ENCODE data around the gene SLC23A1. TPM values are rescaled to one million over a fixed set of nuclear protein-coding genes. Genes with fewer than 3 reads are reported as not detected.
A peak's percentile ranks its signal among the peaks of the same experiment; 100 is the strongest.

SLC23A1 gene
- total and polyA plus RNA-seq, 7 donors = 0.03 TPM; not detected in 6

GRCh38 chr5:139414581-139415130 lies 31.6 kb upstream of the SLC23A1 start:
- ATAC-seq = peak; percentile 69 to 82 (median 76)
- no peaks in the 10 kb centered on the region for H3K9me3 ChIP-seq
- no peak for TF ChIP-seq CTCF (IDR thresholded peaks at IDR 0.05)
- DNase-seq = peak; percentile 39 to 70
- peaks cover 0 to 9% of the 10 kb centered on the region in 2 donors for H3K36me3 ChIP-seq (ENCODE audit: insufficient read depth in 1 of 2, low read depth in 1 of 2)
- intact Hi-C loops (cut with DNase I) = loop anchor here in 1 of 2 donors (10.0 kb wide), 1 partner anchor 350 kb away; no protein-coding TSS in a partner anchor
- peaks cover 71% of the 10 kb centered on the region for H3K4me1 ChIP-seq
- 20 to 22% (median 22%) methylated on average over 9 of the region's 9 CpGs for WGBS, 3 donors
- no peaks in the 10 kb centered on the region for H3K27me3 ChIP-seq (ENCODE audit: insufficient read depth in 3 of 3, low read length in 2 of 3)
- H3K27ac ChIP-seq = peak overlapping the region; percentile 85
- H3K4me3 ChIP-seq = no peak overlapping the region

DNA sequence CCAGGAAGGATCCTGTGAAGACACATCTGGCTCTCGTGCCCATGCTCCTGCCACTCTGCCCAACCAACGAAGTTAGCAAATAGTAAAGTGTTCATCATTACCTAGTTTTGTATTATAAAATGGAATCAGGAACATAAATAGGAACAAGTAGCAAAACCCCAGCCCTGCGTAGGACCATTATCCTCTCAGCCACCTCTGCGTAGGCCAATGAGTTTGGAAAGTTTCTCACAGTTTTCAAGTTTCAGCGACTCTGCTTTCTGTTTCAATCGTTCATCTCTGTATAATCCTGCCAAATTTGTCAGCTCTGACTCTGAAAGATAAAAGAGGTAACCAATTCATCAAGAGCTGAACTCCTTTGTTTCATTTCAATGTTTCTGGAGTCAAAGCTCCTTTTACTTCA lies 30.9 kb upstream of the SLC23A1 start:
- Histone ChIP-seq H3K36me3 (ENCODE audit: insufficient read depth in 1 of 2, low read depth in 1 of 2) (peaks cover 0 to 9% of the 10 kb centered on the region in 2 donors), H3K27me3 (ENCODE audit: insufficient read depth in 3 of 3, low read length in 2 of 3) (no peaks in the 10 kb centered on the region), H3K27ac (peak overlapping the region; percentile 85), H3K4me3 (no peak overlapping the region), H3K4me1 (peaks cover 64% of the 10 kb centered on the region), H3K9me3 (no peaks in the 10 kb centered on the region)
- intact Hi-C loops (cut with DNase I) = loop anchor here in 1 of 2 donors (10.0 kb wide), 1 partner anchor 351 kb away; no protein-coding TSS in a partner anchor
- TF ChIP-seq CTCF (IDR thresholded peaks at IDR 0.05) = no peak
- ATAC-seq = no peak
- 65 to 80% (median 68%) methylated on average over 6 of the region's 6 CpGs for WGBS, 3 donors
- DNase-seq = no peak

GRCh38 chr5:139413153-139413552 lies 30.1 kb upstream of the SLC23A1 start:
- intact Hi-C loops (cut with DNase I) = loop anchor here in 1 of 2 donors (10.0 kb wide), 1 partner anchor 352 kb away; no protein-coding TSS in a partner anchor
- TF ChIP-seq CTCF (IDR thresholded peaks at IDR 0.05) = no peak
- WGBS, 3 donors = 96 to 97% (median 97%) methylated on average over 6 of the region's 6 CpGs
- H3K36me3 ChIP-seq (ENCODE audit: insufficient read depth in 1 of 2, low read depth in 1 of 2) = peaks cover 0 to 9% of the 10 kb centered on the region in 2 donors
- no peak overlapping the region for H3K4me3 ChIP-seq
- no peaks in the 10 kb centered on the region for H3K9me3 ChIP-seq
- DNase-seq = no peak
- no peak overlapping the region for H3K27ac ChIP-seq
- ATAC-seq = no peak
- H3K27me3 ChIP-seq (ENCODE audit: insufficient read depth in 3 of 3, low read length in 2 of 3) = no peaks in the 10 kb centered on the region
- H3K4me1 ChIP-seq = peaks cover 56% of the 10 kb centered on the region

- ATAC-seq (no peak), DNase-seq (no peak)
- TF ChIP-seq CTCF (IDR thresholded peaks at IDR 0.05) = no peak
- Histone ChIP-seq H3K9me3 (no peaks in the 10 kb centered on the region), H3K4me3 (no peak overlapping the region), H3K4me1 (peaks cover 37% of the 10 kb centered on the region), H3K36me3 (ENCODE audit: insufficient read depth in 1 of 2, low read depth in 1 of 2) (peaks cover 0 to 9% of the 10 kb centered on the region in 2 donors), H3K27ac (peak overlapping the region; percentile 65), H3K27me3 (ENCODE audit: insufficient read depth in 3 of 3, low read length in 2 of 3) (no peaks in the 10 kb centered on the region)
- intact Hi-C loops (cut with DNase I) = loop anchor here in 1 of 2 donors (10.0 kb wide), 1 partner anchor 354 kb away; no protein-coding TSS in a partner anchor
- WGBS, 3 donors = 46 to 73% (median 48%) methylated on average over 17 of the region's 17 CpGs
These were observed 28.1 kb upstream of the SLC23A1 start for GRCh38 chr5:139410993-139411828.

Measured in psoas muscle (tissue), 8 donors.